Activated CD4-positive, alpha-beta T cell treated with anti-CD3 and anti-CD28 coated beads for 48 hours (primary cell): ENCODE data around the gene BCL7A.
"Not testable (repeated sequence)": the region's sequence is repeated elsewhere in the genome, so short reads cannot be mapped to it uniquely, and the experiment has no call there.

Source experiments
- DNase-seq: peaks from one replicate; pipeline ENCODE4 v3.0.0-alpha.2; 2020

Gene BCL7A

GRCh38 chr12:122021822-122022392 is at the start of gene BCL7A:
BCL7A (plus strand) TSS chr12:122021884; CDS start chr12:122022092, 208 bp downstream.
- DNase-seq = peak; percentile 68

GRCh38 chr12:121974026-121974985 is 47.4 kb upstream of the BCL7A start:
- DNase-seq = no peak

- DNase-seq = no peak
Observed at GRCh38 chr12:121975021-121975420, 46.7 kb upstream of the BCL7A start.

GRCh38 chr12:121976950-121977349 is 44.7 kb upstream of the BCL7A start:
- DNase-seq = no peak

GRCh38 chr12:121980191-121980891 is 41.3 kb upstream of the BCL7A start:
- DNase-seq = peak; percentile 33

GRCh38 chr12:121980892-121981272 is 40.8 kb upstream of the BCL7A start:
- DNase-seq = no peak

GRCh38 chr12:121981456-121981855 is 40.2 kb upstream of the BCL7A start:
- no peak for DNase-seq

GRCh38 chr12:121982950-121983349 is 38.7 kb upstream of the BCL7A start:
- no peak for DNase-seq

GRCh38 chr12:121983536-121984210 is 38.0 kb upstream of the BCL7A start:
- DNase-seq = no peak

GRCh38 chr12:121986489-121987245 is 35.0 kb upstream of the BCL7A start:
- no peak for DNase-seq

GRCh38 chr12:121988519-121988918 is 33.2 kb upstream of the BCL7A start:
- not testable (repeated sequence) for DNase-seq

- DNase-seq = no peak
Observed at GRCh38 chr12:121989276-121990113, 32.2 kb upstream of the BCL7A start.

GRCh38 chr12:121990114-121990647 is 31.5 kb upstream of the BCL7A start:
- no peak for DNase-seq

- DNase-seq = peak; percentile 62
Observed at GRCh38 chr12:121990692-121991603, 30.7 kb upstream of the BCL7A start.

- DNase-seq = peak; percentile 81
Observed at GRCh38 chr12:121992059-121992879, 29.4 kb upstream of the BCL7A start.

GRCh38 chr12:121996050-121996944 is 25.4 kb upstream of the BCL7A start:
- DNase-seq = no peak

- DNase-seq = no peak
Observed at GRCh38 chr12:121996945-121997612, 24.6 kb upstream of the BCL7A start.
